Memory B cell (primary cell): Measurements from ENCODE around the gene CDNF.

Experiments
- ATAC-seq: fragments of 150-1000 bp; cut with Tn5 transposase; 2 replicates; pipeline ENCODE4 v1.10.0; 2021; ENCODE audit warnings: low read depth, mild to moderate bottlenecking, moderate library complexity
- DNase-seq, 2 donors: peaks; one replicate each; pipeline ENCODE4 v3.0.0; 2022; ENCODE audit warnings: low spot score in 2 of 2
- H3K27ac Mint-ChIP-seq: one replicate; pipeline ENCODE4 v1.8.0; 2022; ENCODE audit warnings: mild to moderate bottlenecking, moderate library complexity, mixed read lengths
- H3K27me3 Mint-ChIP-seq: one replicate; pipeline ENCODE4 v1.8.0; 2022; ENCODE audit warnings: mixed read lengths
- H3K36me3 Mint-ChIP-seq: one replicate; pipeline ENCODE4 v1.8.0; 2022; ENCODE audit warnings: mild to moderate bottlenecking, mixed read lengths
- H3K4me1 Mint-ChIP-seq: one replicate; pipeline ENCODE4 v1.8.0; 2022; ENCODE audit warnings: mixed read lengths
- H3K4me3 Mint-ChIP-seq: one replicate; pipeline ENCODE4 v1.8.0; 2022; ENCODE audit warnings: mild to moderate bottlenecking, moderate library complexity, mixed read lengths
- H3K9me3 Mint-ChIP-seq: one replicate; pipeline ENCODE4 v1.8.0; 2022; ENCODE audit warnings: mixed read lengths

CDNF gene

GRCh38 chr10:14798636-14799035 is 39.2 kb downstream of the CDNF start:
- DNase-seq (no peak), ATAC-seq (no peak)
- H3K36me3 Mint-ChIP-seq = no peaks in the 10 kb centered on the region
- no peaks in the 10 kb centered on the region for H3K9me3 Mint-ChIP-seq
- H3K27me3 Mint-ChIP-seq = no peaks in the 10 kb centered on the region
- H3K4me1 Mint-ChIP-seq = peaks cover 26% of the 10 kb centered on the region
- H3K4me3 Mint-ChIP-seq = no peak overlapping the region
- no peak overlapping the region for H3K27ac Mint-ChIP-seq

- Mint-ChIP-seq H3K4me1 (no peaks in the 10 kb centered on the region), H3K27me3 (peaks cover 2% of the 10 kb centered on the region), H3K4me3 (no peak overlapping the region), H3K27ac (no peak overlapping the region), H3K9me3 (peaks cover 10% of the 10 kb centered on the region), H3K36me3 (peaks cover 8% of the 10 kb centered on the region)
- DNase-seq = no peak
- no peak for ATAC-seq
These were observed 49.9 kb downstream of the CDNF start for GRCh38 chr10:14787938-14788337.

GRCh38 chr10:14784459-14785055 is 53.3 kb downstream of the CDNF start:
- Mint-ChIP-seq H3K9me3 (peaks cover 9% of the 10 kb centered on the region), H3K4me1 (peaks cover 3% of the 10 kb centered on the region), H3K27me3 (peaks cover 2% of the 10 kb centered on the region), H3K4me3 (no peak overlapping the region), H3K27ac (no peak overlapping the region), H3K36me3 (peaks cover 7% of the 10 kb centered on the region)
- DNase-seq = no peak
- no peak for ATAC-seq

GRCh38 chr10:14782691-14783363 is 55.0 kb downstream of the CDNF start:
- ATAC-seq = no peak
- no peaks in the 10 kb centered on the region for H3K36me3 Mint-ChIP-seq
- H3K4me3 Mint-ChIP-seq = no peak overlapping the region
- no peak overlapping the region for H3K27ac Mint-ChIP-seq
- H3K4me1 Mint-ChIP-seq = peaks cover 3% of the 10 kb centered on the region
- peaks cover 2% of the 10 kb centered on the region for H3K27me3 Mint-ChIP-seq
- H3K9me3 Mint-ChIP-seq = peaks cover 4% of the 10 kb centered on the region
- DNase-seq = no peak

- Mint-ChIP-seq H3K27ac (no peak overlapping the region), H3K9me3 (peaks cover 4% of the 10 kb centered on the region), H3K27me3 (peaks cover 2% of the 10 kb centered on the region), H3K4me3 (no peak overlapping the region), H3K36me3 (no peaks in the 10 kb centered on the region), H3K4me1 (peaks cover 3% of the 10 kb centered on the region)
- ATAC-seq (no peak), DNase-seq (no peak)
These were observed 56.1 kb downstream of the CDNF start for GRCh38 chr10:14781763-14782162.

- Mint-ChIP-seq H3K4me1 (peaks cover 5% of the 10 kb centered on the region), H3K27ac (no peak overlapping the region), H3K4me3 (no peak overlapping the region), H3K9me3 (no peaks in the 10 kb centered on the region), H3K36me3 (no peaks in the 10 kb centered on the region), H3K27me3 (no peaks in the 10 kb centered on the region)
- no peak for DNase-seq
- ATAC-seq = no peak
These were observed 58.7 kb downstream of the CDNF start for GRCh38 chr10:14779001-14779651.

- ATAC-seq (no peak), DNase-seq (no peak)
- Mint-ChIP-seq H3K36me3 (no peaks in the 10 kb centered on the region), H3K27ac (no peak overlapping the region), H3K4me3 (no peak overlapping the region), H3K27me3 (no peaks in the 10 kb centered on the region), H3K4me1 (peaks cover 2% of the 10 kb centered on the region), H3K9me3 (no peaks in the 10 kb centered on the region)
These were observed 61.3 kb downstream of the CDNF start for GRCh38 chr10:14776546-14776945.

GRCh38 chr10:14775656-14776055 is 62.2 kb downstream of the CDNF start:
- Mint-ChIP-seq H3K4me3 (no peak overlapping the region), H3K4me1 (peaks cover 2% of the 10 kb centered on the region), H3K9me3 (no peaks in the 10 kb centered on the region), H3K27ac (no peak overlapping the region), H3K27me3 (no peaks in the 10 kb centered on the region), H3K36me3 (no peaks in the 10 kb centered on the region)
- DNase-seq (no peak), ATAC-seq (no peak)

- Mint-ChIP-seq H3K36me3 (no peaks in the 10 kb centered on the region), H3K4me3 (no peak within 1 kb of the TSS), H3K27me3 (no peaks in the 10 kb centered on the region), H3K4me1 (peaks cover 2% of the 10 kb centered on the region), H3K27ac (no peak within 1 kb of the TSS), H3K9me3 (no peaks in the 10 kb centered on the region)
- no peak for ATAC-seq
- DNase-seq = no peak
These were observed 63.0 kb downstream of the CDNF start, which contains the start of gene FAM107B for GRCh38 chr10:14774797-14775196. TSS of gene FAM107B (minus strand) at chr10:14774897. CDS start at chr10:14774663, 234 bp downstream.

GRCh38 chr10:14774214-14774580 is 63.6 kb downstream of the CDNF start:
- DNase-seq = no peak
- H3K9me3 Mint-ChIP-seq = no peaks in the 10 kb centered on the region
- no peak overlapping the region for H3K27ac Mint-ChIP-seq
- ATAC-seq = no peak
- peaks cover 2% of the 10 kb centered on the region for H3K4me1 Mint-ChIP-seq
- H3K27me3 Mint-ChIP-seq = no peaks in the 10 kb centered on the region
- H3K36me3 Mint-ChIP-seq = no peaks in the 10 kb centered on the region
- no peak overlapping the region for H3K4me3 Mint-ChIP-seq

- H3K4me3 Mint-ChIP-seq = no peak overlapping the region
- no peak for DNase-seq
- H3K9me3 Mint-ChIP-seq = no peaks in the 10 kb centered on the region
- no peaks in the 10 kb centered on the region for H3K36me3 Mint-ChIP-seq
- ATAC-seq = no peak
- no peak overlapping the region for H3K27ac Mint-ChIP-seq
- peaks cover 2% of the 10 kb centered on the region for H3K4me1 Mint-ChIP-seq
- H3K27me3 Mint-ChIP-seq = no peaks in the 10 kb centered on the region
These were observed 64.2 kb downstream of the CDNF start for GRCh38 chr10:14773551-14774213.

GRCh38 chr10:14772399-14772798 is 65.4 kb downstream of the CDNF start:
- H3K36me3 Mint-ChIP-seq = no peaks in the 10 kb centered on the region
- no peak for DNase-seq
- H3K27me3 Mint-ChIP-seq = no peaks in the 10 kb centered on the region
- H3K27ac Mint-ChIP-seq = no peak overlapping the region
- ATAC-seq = no peak
- H3K4me3 Mint-ChIP-seq = no peak overlapping the region
- H3K9me3 Mint-ChIP-seq = no peaks in the 10 kb centered on the region
- peaks cover 4% of the 10 kb centered on the region for H3K4me1 Mint-ChIP-seq

- Mint-ChIP-seq H3K4me3 (no peak overlapping the region), H3K9me3 (no peaks in the 10 kb centered on the region), H3K27ac (no peak overlapping the region), H3K27me3 (no peaks in the 10 kb centered on the region), H3K4me1 (peaks cover 9% of the 10 kb centered on the region), H3K36me3 (no peaks in the 10 kb centered on the region)
- DNase-seq (no peak), ATAC-seq (no peak)
These were observed 66.9 kb downstream of the CDNF start for GRCh38 chr10:14770927-14771326.
